BE2C (cell line): ENCODE measurements around the gene NTN3.

Experiments used
- DNase-seq: peaks from one replicate; pipeline ENCODE4 v3.0.0-alpha.2; 2020
- H3K27me3 ChIP-seq: fragments of 250-450 bp; sonication (Bioruptor Pico); 2 replicates; pipeline ENCODE4 v1.5.1; 2020; ENCODE audit warnings: mild to moderate bottlenecking
- H3K36me3 ChIP-seq: fragments of 250-450 bp; sonication (Bioruptor Pico); 2 replicates; pipeline ENCODE4 v1.5.1; 2020; ENCODE audit warnings: mild to moderate bottlenecking
- H3K4me1 ChIP-seq: fragments of 250-450 bp; sonication (Bioruptor Pico); 2 replicates; pipeline ENCODE4 v1.5.1; 2020
- H3K4me3 ChIP-seq: 2 replicates; pipeline ENCODE4 v1.5.1; 2011; ENCODE audit warnings: low read depth, low read length
- H3K9me3 ChIP-seq: fragments of 250-450 bp; sonication (Bioruptor Pico); 2 replicates; pipeline ENCODE4 v1.5.1; 2020
- TF ChIP-seq, protein P1 (sequence below): IDR thresholded peaks from 2 replicates; pipeline ENCODE4 v1.5.1; 2012; ENCODE audit warnings: mild to moderate bottlenecking, low read depth, low read length

The NTN3 gene

DNA sequence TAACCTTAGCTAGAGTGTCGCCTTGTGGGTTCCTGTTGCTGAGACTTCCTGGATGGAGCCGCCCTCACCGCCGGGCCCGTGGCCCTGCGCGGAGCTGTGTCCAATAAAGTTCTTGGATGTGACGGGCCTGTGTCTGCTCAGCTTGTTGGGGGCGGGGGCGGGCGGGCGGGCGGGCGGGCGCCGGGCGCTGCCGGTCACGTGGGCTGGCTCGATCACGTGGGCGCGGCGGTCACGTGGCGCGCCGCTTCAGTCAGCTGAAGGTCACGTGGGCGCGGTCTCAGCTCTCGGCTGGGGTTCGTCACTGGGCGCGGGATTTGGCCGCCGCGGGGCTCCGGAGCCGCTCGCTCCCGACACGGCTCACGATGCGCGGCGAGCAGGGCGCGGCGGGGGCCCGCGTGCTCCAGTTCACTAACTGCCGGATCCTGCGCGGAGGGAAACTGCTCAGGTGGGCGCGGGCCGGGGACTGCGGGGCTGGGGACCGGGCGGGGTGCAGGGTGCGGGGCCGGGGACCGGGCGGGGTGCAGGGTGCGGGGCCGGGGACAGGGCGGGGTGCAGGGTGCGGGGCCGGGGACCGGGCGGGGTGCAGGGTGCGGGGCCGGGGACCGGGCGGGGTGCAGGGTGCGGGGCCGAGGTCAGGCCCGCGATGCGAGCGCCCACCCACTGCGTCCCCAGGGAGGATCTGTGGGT lies 49.1 kb downstream of the NTN3 start, which contains the start of gene AMDHD2:
TSS of gene AMDHD2 (plus strand) at position 275 of the 687 bp plus-strand sequence. CDS start at position 363, 88 bp downstream.
- Histone ChIP-seq H3K4me1 (peaks cover 3% of the 10 kb centered on the region; the same call in 1 of the 2 replicates), H3K4me3 (peak within 1 kb of the TSS; percentile 73), H3K9me3 (no peaks in the 10 kb centered on the region), H3K36me3 (peaks cover 32% of the 10 kb centered on the region), H3K27me3 (no peaks in the 10 kb centered on the region)
- DNase-seq, result peak; percentile 95
- TF ChIP-seq, protein P1, sequence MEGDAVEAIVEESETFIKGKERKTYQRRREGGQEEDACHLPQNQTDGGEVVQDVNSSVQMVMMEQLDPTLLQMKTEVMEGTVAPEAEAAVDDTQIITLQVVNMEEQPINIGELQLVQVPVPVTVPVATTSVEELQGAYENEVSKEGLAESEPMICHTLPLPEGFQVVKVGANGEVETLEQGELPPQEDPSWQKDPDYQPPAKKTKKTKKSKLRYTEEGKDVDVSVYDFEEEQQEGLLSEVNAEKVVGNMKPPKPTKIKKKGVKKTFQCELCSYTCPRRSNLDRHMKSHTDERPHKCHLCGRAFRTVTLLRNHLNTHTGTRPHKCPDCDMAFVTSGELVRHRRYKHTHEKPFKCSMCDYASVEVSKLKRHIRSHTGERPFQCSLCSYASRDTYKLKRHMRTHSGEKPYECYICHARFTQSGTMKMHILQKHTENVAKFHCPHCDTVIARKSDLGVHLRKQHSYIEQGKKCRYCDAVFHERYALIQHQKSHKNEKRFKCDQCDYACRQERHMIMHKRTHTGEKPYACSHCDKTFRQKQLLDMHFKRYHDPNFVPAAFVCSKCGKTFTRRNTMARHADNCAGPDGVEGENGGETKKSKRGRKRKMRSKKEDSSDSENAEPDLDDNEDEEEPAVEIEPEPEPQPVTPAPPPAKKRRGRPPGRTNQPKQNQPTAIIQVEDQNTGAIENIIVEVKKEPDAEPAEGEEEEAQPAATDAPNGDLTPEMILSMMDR, result no peak

DNA sequence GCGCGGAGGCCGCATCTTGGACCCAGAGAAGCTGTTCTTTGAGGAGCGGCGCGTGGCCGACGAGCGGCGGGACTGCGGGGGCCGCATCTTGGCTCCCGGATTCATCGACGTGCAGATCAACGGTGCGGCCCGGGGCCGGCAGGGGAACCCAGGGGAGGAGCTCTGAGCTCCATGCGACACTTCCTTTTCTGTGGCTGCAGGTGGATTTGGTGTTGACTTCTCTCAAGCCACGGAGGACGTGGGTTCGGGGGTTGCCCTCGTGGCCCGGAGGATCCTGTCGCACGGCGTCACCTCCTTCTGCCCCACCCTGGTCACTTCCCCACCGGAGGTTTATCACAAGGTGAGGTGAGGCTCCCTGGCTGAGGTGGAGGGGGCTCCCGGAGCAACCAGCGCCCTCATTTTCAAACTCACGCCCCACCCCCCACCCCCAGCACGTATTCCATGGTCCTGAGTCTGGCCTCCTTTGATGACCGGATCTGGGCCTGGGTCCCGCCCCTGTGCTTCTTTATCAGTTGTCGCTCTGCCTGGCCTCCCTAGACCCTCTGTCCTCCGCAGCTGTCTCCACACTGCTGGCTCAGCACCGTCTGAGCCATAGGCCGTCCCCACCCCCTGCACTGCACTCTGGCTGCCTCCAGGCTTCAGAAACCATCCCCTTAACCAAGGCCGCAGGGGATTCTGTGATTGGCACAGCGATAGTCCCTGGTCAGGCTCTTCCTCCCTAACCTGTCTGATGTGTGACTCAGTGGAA lies 49.9 kb downstream of the NTN3 start:
- DNase-seq, result no peak
- Histone ChIP-seq H3K36me3 (peaks cover 32% of the 10 kb centered on the region), H3K4me1 (peaks cover 3% of the 10 kb centered on the region; the same call in 1 of the 2 replicates), H3K9me3 (no peaks in the 10 kb centered on the region), H3K27me3 (no peaks in the 10 kb centered on the region), H3K4me3 (peak overlapping the region; percentile 73)
- TF ChIP-seq, protein P1, result no peak
